ENCODE results near the gene SEC14L5. TPM values are rescaled to one million over a fixed set of nuclear protein-coding genes. Genes with fewer than 3 reads are reported as not detected.

The SEC14L5 gene
- total RNA-seq, 1 experiment from 2014 or later, result not detected

- DNase-seq (no peak), ATAC-seq (no peak)
- no peaks in the 10 kb centered on the region for H3F3A ChIP-seq (ENCODE audit: low read length, unreplicated experiment)
- CTCF ChIA-PET, result no interaction called here
- H3K4me1 ChIP-seq (ENCODE audit: insufficient read depth, low read length), result no peaks in the 10 kb centered on the region
- TF ChIP-seq EZH2phosphoT487 (IDR thresholded peaks at IDR 0.05; ENCODE audit: borderline replicate concordance, low read length) (no peak), EZH2 (IDR thresholded peaks at IDR 0.05; ENCODE audit: low read length, unreplicated experiment) (no peak)
- TF ChIP-seq, protein P1, sequence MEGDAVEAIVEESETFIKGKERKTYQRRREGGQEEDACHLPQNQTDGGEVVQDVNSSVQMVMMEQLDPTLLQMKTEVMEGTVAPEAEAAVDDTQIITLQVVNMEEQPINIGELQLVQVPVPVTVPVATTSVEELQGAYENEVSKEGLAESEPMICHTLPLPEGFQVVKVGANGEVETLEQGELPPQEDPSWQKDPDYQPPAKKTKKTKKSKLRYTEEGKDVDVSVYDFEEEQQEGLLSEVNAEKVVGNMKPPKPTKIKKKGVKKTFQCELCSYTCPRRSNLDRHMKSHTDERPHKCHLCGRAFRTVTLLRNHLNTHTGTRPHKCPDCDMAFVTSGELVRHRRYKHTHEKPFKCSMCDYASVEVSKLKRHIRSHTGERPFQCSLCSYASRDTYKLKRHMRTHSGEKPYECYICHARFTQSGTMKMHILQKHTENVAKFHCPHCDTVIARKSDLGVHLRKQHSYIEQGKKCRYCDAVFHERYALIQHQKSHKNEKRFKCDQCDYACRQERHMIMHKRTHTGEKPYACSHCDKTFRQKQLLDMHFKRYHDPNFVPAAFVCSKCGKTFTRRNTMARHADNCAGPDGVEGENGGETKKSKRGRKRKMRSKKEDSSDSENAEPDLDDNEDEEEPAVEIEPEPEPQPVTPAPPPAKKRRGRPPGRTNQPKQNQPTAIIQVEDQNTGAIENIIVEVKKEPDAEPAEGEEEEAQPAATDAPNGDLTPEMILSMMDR (conservative IDR thresholded peaks at IDR 0.05; ENCODE audit: low read depth, low read length), result no peak
- H3K4me2 ChIP-seq (ENCODE audit: low read length), result no peak overlapping the region
- BruUV-seq (replicated peaks), result no TSS peak
- H2AFZ ChIP-seq (ENCODE audit: low read length), result no peak overlapping the region
- H3K9ac ChIP-seq (ENCODE audit: low read length), result no peak overlapping the region
- no peak overlapping the region for H3K27ac ChIP-seq (ENCODE audit: low read length)
- no peak overlapping the region for H3K4me3 ChIP-seq (ENCODE audit: low read length)
- no peaks in the 10 kb centered on the region for H4K20me1 ChIP-seq (ENCODE audit: low read length)
- H3K36me3 ChIP-seq (ENCODE audit: low read depth, low read length), result no peaks in the 10 kb centered on the region
- POLR2A ChIA-PET (ENCODE audit: unreplicated experiment), result no interaction called here
- no peaks in the 10 kb centered on the region for H3K9me2 ChIP-seq (replicated peaks; ENCODE audit: low read length)
- no peaks in the 10 kb centered on the region for H3K79me2 ChIP-seq (ENCODE audit: low read length)
- no peaks in the 10 kb centered on the region for H3K9me3 ChIP-seq (ENCODE audit: low read length)
- intact Hi-C loops (cut with micrococcal nuclease), result no loop called here
- no peaks in the 10 kb centered on the region for H3K27me3 ChIP-seq (ENCODE audit: low read length)
Measured at GRCh38 chr16:5004311-5004710, 46.2 kb downstream of the SEC14L5 start.

DNA sequence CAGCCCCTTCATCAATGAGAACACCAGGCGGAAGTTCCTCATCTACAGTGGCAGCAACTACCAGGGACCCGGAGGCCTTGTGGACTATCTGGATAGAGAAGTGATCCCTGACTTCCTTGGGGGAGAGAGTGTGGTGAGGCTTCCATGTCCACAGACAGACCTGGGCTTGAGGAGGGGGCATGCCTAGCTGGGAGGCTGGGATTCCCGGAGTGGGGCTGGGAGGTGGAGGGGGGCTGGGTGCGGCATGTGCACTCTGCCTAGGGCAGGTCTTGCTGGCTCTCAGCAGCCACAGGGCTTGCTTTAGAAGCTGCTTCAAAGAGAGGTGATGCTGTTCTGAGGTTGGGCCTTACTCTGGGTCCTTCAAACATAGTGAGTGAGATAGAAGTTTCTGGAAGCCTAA, 47.8 kb downstream of the SEC14L5 start:
- POLR2A ChIA-PET (ENCODE audit: unreplicated experiment), result no interaction called here

More for the DNA sequence above, 47.8 kb downstream of the SEC14L5 start:
- Histone ChIP-seq H2AFZ (ENCODE audit: low read length) (no peak overlapping the region), H3K4me1 (ENCODE audit: insufficient read depth, low read length) (no peaks in the 10 kb centered on the region), H3K4me3 (ENCODE audit: low read length) (no peak overlapping the region), H4K20me1 (ENCODE audit: low read length) (no peaks in the 10 kb centered on the region), H3K27me3 (ENCODE audit: low read length) (0 out of 2 replicates have a peak, but pooled peaks cover 2% of the 10 kb centered on the region), H3K4me2 (ENCODE audit: low read length) (no peak overlapping the region), H3K9me2 (replicated peaks; ENCODE audit: low read length) (no peaks in the 10 kb centered on the region), H3K9me3 (ENCODE audit: low read length) (no peaks in the 10 kb centered on the region), H3K9ac (ENCODE audit: low read length) (no peak overlapping the region), H3K79me2 (ENCODE audit: low read length) (no peaks in the 10 kb centered on the region), H3K27ac (ENCODE audit: low read length) (no peak overlapping the region), H3K36me3 (ENCODE audit: low read depth, low read length) (no peaks in the 10 kb centered on the region), H3F3A (ENCODE audit: low read length, unreplicated experiment) (no peaks in the 10 kb centered on the region)
- TF ChIP-seq EZH2 (IDR thresholded peaks at IDR 0.05; ENCODE audit: low read length, unreplicated experiment), result no peak
- no peak for TF ChIP-seq EZH2phosphoT487 (IDR thresholded peaks at IDR 0.05; ENCODE audit: borderline replicate concordance, low read length)
- TF ChIP-seq, protein P1 (conservative IDR thresholded peaks at IDR 0.05; ENCODE audit: low read depth, low read length), result no peak
- no TSS peak for BruUV-seq (replicated peaks)
- CTCF ChIA-PET, result no interaction called here
- no peak for DNase-seq
- ATAC-seq, result no peak
- intact Hi-C loops (cut with micrococcal nuclease), result no loop called here

Measured in PC-3 (cell line).